Endodermal cell (in vitro differentiated cells): ENCODE measurements around the gene NAALADL2. TPM values are rescaled to one million over a fixed set of nuclear protein-coding genes. Genes with fewer than 3 reads are reported as not detected.
A peak's percentile ranks its signal among the peaks of the same experiment; 100 is the strongest.

Experiments
- DNase-seq: peaks from one replicate; pipeline ENCODE4 v3.0.0-alpha.2; 2017
- H3K27ac ChIP-seq: 2 replicates; pipeline ENCODE4 v1.5.1; 2013; ENCODE audit warnings: mild to moderate bottlenecking, low read depth, low read length, moderate library complexity
- H3K27me3 ChIP-seq: 2 replicates; pipeline ENCODE4 v1.6.1; 2013; ENCODE audit warnings: mild to moderate bottlenecking, low read length, moderate library complexity; ENCODE audit not compliant: insufficient read depth, control insufficient read depth, poor library complexity, severe bottlenecking
- H3K36me3 ChIP-seq: 2 replicates; pipeline ENCODE4 v1.7.0; 2013; ENCODE audit warnings: mild to moderate bottlenecking, low read length, moderate library complexity; ENCODE audit not compliant: control insufficient read depth, insufficient read depth
- H3K4me1 ChIP-seq: one replicate; pipeline ENCODE4 v1.7.0; 2013; ENCODE audit warnings: low read length; ENCODE audit not compliant: control insufficient read depth, insufficient read depth
- H3K4me3 ChIP-seq: 2 replicates; pipeline ENCODE4 v1.5.1; 2013; ENCODE audit warnings: mild to moderate bottlenecking, low read length, moderate library complexity
- H3K9ac ChIP-seq: 2 replicates; pipeline ENCODE4 v1.6.1; 2013; ENCODE audit warnings: mild to moderate bottlenecking, low read length, moderate library complexity; ENCODE audit not compliant: poor library complexity, severe bottlenecking; ENCODE audit errors: extremely low read depth
- H3K9me3 ChIP-seq: 2 replicates; pipeline ENCODE4 v1.6.1; 2013; ENCODE audit warnings: mild to moderate bottlenecking, low read length, moderate library complexity; ENCODE audit not compliant: control insufficient read depth
- H3K27ac Mint-ChIP-seq: 2 replicates; pipeline ENCODE4 v1.8.0; 2020; ENCODE audit warnings: mixed read lengths
- H3K27me3 Mint-ChIP-seq: 2 replicates; pipeline ENCODE4 v1.8.0; 2021; ENCODE audit warnings: mild to moderate bottlenecking, mixed read lengths; ENCODE audit not compliant: insufficient read depth
- H3K36me3 Mint-ChIP-seq: 2 replicates; pipeline ENCODE4 v1.8.0; 2020; ENCODE audit warnings: low read depth, mixed read lengths
- H3K4me1 Mint-ChIP-seq: 2 replicates; pipeline ENCODE4 v1.8.0; 2020; ENCODE audit warnings: mixed read lengths
- H3K4me3 Mint-ChIP-seq: 2 replicates; pipeline ENCODE4 v1.8.0; 2020; ENCODE audit warnings: mild to moderate bottlenecking, moderate library complexity, mixed read lengths
- H3K9me3 Mint-ChIP-seq: 2 replicates; pipeline ENCODE4 v1.8.0; 2020; ENCODE audit warnings: mild to moderate bottlenecking, mixed read lengths
- whole genome bisulfite sequencing, 2 experiments: methylation state at CpG; one replicate each; pipeline versions ENCODE4 v1.1.5 to v1.1.7; 2013; ENCODE audit warnings: missing lambda C conversion rate in 2 of 2, mixed read lengths in 1 of 2; ENCODE audit not compliant: insufficient coverage in 1 of 2, insufficient read length in 1 of 2; 5-methylcytosine and 5-hydroxymethylcytosine counted together
- total RNA-seq, 2 donors: library from RNA; stranded (reverse); fragmentation: NEBNext Ultra II Directional in 1 of 2; extraction: Animal tissue kit (Norgen Biotek cat#: 25700) in 1 of 2; gene quantifications; 2 replicates in 1 of 2; 3 replicates in 1 of 2; pipeline ENCODE4 v1.2.1, GENCODE V29; 2021
- TF ChIP-seq, protein P1 (sequence below): fragments of 200-600 bp; sonication (generic); conservative IDR thresholded peaks from 2 replicates; pipeline ENCODE4 v1.5.0; 2021; ENCODE audit warnings: antibody characterized with exemption, mild to moderate bottlenecking

The NAALADL2 gene
- total RNA-seq, 2 donors from 2014 or later, result 1.6 to 1.8 TPM

DNA sequence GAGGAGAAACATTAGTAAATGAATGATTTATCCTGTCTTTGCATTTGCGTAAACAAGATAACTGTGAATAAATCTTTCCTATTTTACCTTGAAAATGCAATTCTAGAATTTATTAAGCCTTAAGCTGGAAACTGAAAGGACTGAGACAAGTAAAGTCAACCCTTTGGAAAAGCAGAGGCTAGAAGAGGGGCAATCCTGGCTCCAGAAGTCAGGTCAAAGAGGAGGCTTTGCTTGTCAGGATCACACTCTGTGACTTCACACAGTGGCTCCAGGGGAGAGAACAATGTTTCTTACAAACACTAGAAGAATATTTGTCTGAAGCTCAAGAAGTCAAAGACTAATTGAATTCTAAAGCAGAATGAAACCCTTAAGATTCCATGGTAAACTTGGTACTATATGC lies 530.4 kb downstream of the NAALADL2 start:
- Mint-ChIP-seq H3K36me3 (no peaks in the 10 kb centered on the region), H3K4me3 (no peak overlapping the region), H3K4me1 (peaks cover 7% of the 10 kb centered on the region), H3K27ac (peak overlapping the region; percentile 5), H3K27me3 (no peaks in the 10 kb centered on the region), H3K9me3 (no peaks in the 10 kb centered on the region)
- no peak for DNase-seq
- Histone ChIP-seq H3K27ac (no peak overlapping the region), H3K9me3 (no peaks in the 10 kb centered on the region), H3K9ac (no peak overlapping the region), H3K4me3 (no peak overlapping the region), H3K27me3 (no peaks in the 10 kb centered on the region), H3K36me3 (no peaks in the 10 kb centered on the region), H3K4me1 (peaks cover 3% of the 10 kb centered on the region)
- 89% methylated on average over 1 of the region's 1 CpG; no CpG with 5 or more reads in 1 of the 2 experiments for WGBS, 2 experiments
- TF ChIP-seq, protein P1, sequence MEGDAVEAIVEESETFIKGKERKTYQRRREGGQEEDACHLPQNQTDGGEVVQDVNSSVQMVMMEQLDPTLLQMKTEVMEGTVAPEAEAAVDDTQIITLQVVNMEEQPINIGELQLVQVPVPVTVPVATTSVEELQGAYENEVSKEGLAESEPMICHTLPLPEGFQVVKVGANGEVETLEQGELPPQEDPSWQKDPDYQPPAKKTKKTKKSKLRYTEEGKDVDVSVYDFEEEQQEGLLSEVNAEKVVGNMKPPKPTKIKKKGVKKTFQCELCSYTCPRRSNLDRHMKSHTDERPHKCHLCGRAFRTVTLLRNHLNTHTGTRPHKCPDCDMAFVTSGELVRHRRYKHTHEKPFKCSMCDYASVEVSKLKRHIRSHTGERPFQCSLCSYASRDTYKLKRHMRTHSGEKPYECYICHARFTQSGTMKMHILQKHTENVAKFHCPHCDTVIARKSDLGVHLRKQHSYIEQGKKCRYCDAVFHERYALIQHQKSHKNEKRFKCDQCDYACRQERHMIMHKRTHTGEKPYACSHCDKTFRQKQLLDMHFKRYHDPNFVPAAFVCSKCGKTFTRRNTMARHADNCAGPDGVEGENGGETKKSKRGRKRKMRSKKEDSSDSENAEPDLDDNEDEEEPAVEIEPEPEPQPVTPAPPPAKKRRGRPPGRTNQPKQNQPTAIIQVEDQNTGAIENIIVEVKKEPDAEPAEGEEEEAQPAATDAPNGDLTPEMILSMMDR, result no peak

DNA sequence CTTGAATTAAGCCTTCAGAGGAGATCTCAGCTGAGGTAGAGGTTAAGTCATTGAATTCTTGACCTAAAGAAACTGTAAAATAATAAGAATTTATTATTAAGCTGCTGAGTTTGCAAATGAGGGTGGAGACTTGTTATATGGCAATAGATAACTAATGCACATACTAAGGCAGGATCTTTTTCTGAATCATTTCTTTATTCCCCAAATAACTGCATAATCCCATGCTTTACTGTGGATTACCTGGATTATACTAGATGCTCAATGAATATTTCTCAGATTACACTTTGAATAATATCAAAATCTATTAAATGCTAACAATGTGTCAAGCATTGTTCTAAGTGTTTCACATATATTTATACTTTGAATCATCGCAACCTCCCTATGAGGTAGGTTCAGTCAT lies 532.5 kb downstream of the NAALADL2 start:
- no peak overlapping the region for H3K9ac ChIP-seq
- no peaks in the 10 kb centered on the region for H3K27me3 Mint-ChIP-seq
- no peaks in the 10 kb centered on the region for H3K36me3 ChIP-seq
- H3K27ac ChIP-seq, result no peak overlapping the region
- no peaks in the 10 kb centered on the region for H3K9me3 ChIP-seq
- 100% methylated on average over 1 of the region's 1 CpG; no CpG with 5 or more reads in 1 of the 2 experiments for WGBS, 2 experiments
- H3K4me1 Mint-ChIP-seq, result peaks cover 7% of the 10 kb centered on the region
- no peak overlapping the region for H3K4me3 Mint-ChIP-seq
- DNase-seq, result no peak
- H3K27me3 ChIP-seq, result no peaks in the 10 kb centered on the region
- no peak overlapping the region for H3K27ac Mint-ChIP-seq
- TF ChIP-seq, protein P1, result no peak
- H3K9me3 Mint-ChIP-seq, result no peaks in the 10 kb centered on the region
- H3K36me3 Mint-ChIP-seq, result peaks cover under 1% of the 10 kb centered on the region
- peaks cover 3% of the 10 kb centered on the region for H3K4me1 ChIP-seq
- no peak overlapping the region for H3K4me3 ChIP-seq

DNA sequence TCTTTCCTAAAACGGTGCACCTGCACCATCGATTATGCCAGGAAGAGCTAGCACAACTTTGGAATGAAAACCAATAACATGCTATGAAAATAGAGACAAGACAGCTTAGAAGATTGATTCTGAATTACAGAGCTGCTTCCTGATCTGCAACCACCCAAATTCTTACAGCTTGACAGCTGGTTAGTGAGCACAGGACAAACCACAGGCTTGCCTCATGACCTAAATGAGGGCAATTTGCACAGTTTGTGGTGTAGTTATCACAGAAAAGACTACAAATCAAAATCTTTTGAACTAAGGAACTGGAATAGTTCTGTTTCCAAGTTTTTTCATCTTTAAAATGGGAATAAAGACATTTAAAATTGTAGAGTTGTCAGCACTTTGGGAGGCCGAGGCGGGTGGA lies 533.5 kb downstream of the NAALADL2 start:
- Histone ChIP-seq H3K9ac (no peak overlapping the region), H3K4me1 (peaks cover 3% of the 10 kb centered on the region), H3K4me3 (no peak overlapping the region), H3K9me3 (no peaks in the 10 kb centered on the region), H3K36me3 (no peaks in the 10 kb centered on the region), H3K27me3 (no peaks in the 10 kb centered on the region), H3K27ac (no peak overlapping the region)
- no peaks in the 10 kb centered on the region for H3K9me3 Mint-ChIP-seq
- no peak overlapping the region for H3K4me3 Mint-ChIP-seq
- peaks cover 1% of the 10 kb centered on the region for H3K36me3 Mint-ChIP-seq
- WGBS, 2 experiments, result 92 to 100% methylated on average over 2 to 4 of the region's 4 CpGs
- no peak for DNase-seq
- TF ChIP-seq, protein P1, result no peak
- no peaks in the 10 kb centered on the region for H3K27me3 Mint-ChIP-seq
- no peak overlapping the region for H3K27ac Mint-ChIP-seq
- H3K4me1 Mint-ChIP-seq, result peaks cover 12% of the 10 kb centered on the region
